Left lobe of liver (tissue), 2 donors: Measurements from ENCODE around the gene ZNF519. TPM values are rescaled to one million over a fixed set of nuclear protein-coding genes. Genes with fewer than 3 reads are reported as not detected.
"Not testable (repeated sequence)": the region's sequence is repeated elsewhere in the genome, so short reads cannot be mapped to it uniquely, and the experiment has no call there.

Experiments
- ATAC-seq: fragments of 200-7000 bp; cut with Tn5 transposase; one replicate; pipeline ENCODE4 v1.9.1; 2020; ENCODE audit warnings: mild to moderate bottlenecking, moderate library complexity
- DNase-seq: peaks from one replicate; pipeline ENCODE4 v3.0.0-alpha.2; 2020; ENCODE audit warnings: low spot score
- total RNA-seq: library from RNA; stranded (reverse); gene quantifications from one replicate; pipeline ENCODE4 v1.2.1, GENCODE V29; 2021
- donor health status: DM: no; HTN: no; CAD: no; lungs with moderate emphysema.
- donor health status: DM: no; HTN: yes; CAD: no.

The ZNF519 gene
- 1.2 TPM for total RNA-seq

DNA sequence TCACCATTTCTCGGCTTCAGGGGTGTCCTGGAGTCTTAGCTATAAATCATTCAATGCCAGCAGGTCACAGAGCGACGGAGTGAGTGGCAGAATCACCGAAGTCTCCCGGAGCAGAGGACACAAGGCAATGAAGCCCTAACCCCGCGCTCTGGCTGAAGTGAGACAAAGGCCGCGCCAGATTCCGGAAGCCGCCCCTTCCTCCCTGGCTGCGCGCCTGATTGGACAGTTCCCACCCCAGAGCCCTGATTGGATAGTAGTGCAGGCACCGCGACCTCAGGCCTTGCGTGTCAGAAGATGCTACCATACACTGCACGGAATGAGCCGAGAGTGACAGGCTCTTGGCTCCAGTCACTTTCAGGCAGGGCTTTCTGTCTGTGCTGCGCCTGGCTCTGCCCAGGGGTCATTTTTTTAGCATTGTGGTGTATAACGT lies at the start of gene ZNF519:
ZNF519 (minus strand) TSS at position 165 of the 430 bp plus-strand sequence; CDS start at position 7, 158 bp downstream.
- peak; percentile 99 for ATAC-seq
- peak; percentile 92 for DNase-seq

DNA sequence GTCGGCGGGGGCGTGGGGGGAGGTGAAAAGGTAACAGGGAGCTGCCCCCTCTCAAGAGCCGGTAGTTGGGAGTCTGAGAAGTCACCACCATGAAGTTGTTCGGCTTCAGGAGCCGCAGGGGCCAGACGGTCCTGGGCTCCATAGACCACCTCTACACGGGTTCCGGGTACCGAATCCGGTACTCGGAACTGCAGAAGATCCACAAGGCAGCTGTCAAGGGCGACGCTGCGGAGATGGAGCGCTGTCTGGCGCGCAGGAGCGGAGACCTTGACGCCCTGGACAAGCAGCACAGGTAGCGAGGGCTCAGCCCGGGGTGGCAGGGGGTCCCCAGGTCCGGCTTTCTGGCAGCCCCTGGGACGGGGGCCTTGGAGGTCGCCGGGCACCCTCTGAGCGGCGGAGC lies 47.1 kb upstream of the ZNF519 start:
- no peak for DNase-seq
- ATAC-seq: no peak

DNA sequence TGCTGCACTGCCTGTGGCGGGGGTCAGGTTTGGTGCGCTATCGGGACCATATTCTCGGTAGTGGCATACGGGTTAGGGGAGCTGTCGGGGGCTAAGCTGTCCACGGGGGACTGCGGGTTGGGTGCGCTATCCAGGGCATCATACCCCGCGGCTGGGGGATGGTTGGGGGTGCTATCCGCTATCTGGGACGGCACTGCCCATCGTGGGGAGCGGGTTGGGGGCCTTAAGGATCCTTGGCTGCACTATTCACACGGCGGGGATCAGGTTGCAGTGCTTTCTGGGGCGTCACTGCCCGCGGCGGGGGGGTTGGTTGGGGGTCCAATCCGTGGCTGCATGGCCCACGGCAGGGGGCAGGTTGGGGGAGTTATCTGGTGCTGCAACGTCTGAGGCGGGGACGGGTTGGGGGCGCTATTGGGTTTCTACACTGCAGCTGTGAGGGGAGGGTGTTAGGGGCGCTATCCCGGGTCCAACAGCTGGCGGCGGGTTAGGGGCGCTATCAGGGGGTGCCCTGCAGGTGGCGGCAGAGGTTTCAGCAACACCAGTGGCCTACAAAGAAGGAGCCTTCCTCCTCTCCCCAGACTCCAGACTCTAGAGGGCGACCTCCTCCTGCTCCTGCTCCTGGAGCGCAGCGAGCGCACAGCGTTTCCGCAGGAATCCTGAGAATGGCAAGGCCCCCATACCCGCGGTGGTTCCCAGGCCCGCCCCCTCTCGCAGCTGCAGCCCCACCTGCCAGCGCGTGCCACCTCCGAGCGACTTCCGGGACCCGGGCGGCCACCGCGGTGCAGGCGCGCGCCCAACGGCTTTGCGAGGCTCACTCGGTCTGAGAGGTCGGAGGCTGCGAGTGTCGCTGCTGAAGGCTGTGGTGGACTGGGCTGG lies 46.3 kb upstream of the ZNF519 start:
- peak; percentile 99 for ATAC-seq
- DNase-seq: peak; percentile 57

DNA sequence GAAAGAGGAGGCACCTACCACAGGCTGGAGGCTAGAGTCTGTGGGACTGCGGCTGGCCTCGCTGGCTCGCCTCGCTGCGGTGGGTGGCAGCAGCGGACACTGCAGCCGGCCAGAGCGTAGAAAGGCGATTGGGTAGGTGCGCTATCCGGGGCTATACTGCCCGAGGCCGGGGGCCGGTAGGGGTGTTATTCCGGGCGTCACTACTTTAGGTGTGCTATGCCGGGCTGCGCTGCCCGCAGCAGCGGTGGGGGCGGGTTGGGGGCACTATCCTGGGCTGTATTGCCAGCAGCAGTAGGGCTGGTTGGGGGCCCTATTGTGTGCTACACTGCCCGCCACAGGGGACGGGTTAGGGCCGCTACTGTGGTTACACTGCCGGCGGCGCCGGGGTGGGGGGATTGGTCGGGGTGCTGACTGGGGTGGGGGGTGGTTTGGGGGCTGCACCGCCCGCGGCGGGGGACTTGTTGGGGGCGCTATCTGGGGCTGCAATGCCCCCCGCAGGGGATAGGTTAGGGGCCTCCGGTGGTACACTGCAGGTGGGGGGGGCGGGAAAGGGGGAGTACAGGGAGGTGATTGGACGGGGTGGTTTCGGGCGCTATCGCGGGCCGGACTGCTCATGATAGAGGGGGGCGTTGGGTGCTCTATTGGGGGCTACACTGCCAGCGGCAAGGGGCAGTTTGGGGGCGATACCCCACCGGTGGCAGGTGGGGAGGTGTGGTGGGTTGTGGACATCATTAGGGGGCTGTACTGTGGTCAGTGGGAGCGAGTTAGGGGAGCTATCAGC lies 45.5 kb upstream of the ZNF519 start:
- ATAC-seq, DNase-seq: not testable (repeated sequence)

- ATAC-seq, DNase-seq: not testable (repeated sequence)
These were observed 43.2 kb upstream of the ZNF519 start for GRCh38 chr18:14175404-14175803.

DNA sequence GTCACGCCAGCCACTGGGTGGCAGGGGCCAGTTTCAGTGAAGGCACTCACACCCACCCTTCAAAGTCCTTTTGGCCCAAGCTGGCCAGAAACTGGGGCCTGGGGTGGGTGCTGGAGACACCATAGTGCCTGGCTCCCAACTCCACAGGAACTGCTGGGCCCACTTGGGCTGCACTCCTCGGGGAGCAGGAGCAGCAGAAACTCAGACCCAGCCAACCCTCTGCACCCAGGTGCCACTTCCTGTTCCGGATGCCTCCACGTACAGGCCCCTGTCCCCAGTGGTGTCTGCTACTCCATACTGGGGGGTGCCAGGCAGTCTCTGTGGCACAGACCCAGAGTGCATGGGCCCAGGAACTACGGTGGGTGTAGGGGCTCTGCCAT lies 42.5 kb upstream of the ZNF519 start:
- ATAC-seq (no peak), DNase-seq (no peak)

DNA sequence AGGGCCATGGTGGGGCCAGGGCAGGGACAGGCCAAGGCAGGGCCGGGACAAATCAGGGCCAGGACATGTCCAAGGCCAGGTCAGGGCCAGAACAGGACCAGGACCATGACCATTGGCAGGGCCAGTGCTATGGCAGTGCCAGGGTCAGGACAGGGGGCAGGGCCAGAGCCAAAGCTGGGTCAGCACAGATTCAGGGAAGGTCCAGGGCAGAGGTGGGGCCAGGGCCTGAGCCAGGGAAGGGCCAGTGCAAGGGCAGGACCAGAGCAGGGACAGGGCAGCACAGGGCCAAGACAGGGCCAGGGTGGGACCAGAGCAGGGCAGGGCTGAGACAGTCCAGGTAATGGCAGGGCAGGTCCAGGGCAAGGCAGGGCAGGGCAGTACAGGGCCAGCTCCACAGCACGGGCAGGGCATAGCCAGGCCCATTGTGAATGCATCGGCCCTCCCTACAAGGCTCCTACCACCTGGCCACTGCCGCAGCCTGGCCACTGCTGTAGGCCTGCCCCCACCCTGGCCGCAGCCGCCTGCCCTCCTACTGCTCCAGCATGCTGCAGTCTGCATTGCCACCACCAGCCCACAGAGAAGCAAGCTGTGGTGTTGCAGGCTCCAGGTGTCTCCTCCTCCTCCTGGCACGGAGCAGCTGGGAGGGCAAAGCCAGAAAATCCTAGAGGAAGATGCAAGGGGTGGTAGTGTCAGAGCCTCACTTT lies 41.9 kb upstream of the ZNF519 start:
- not testable (repeated sequence) for DNase-seq
- ATAC-seq: peak; percentile 3

- DNase-seq: not testable (repeated sequence)
- ATAC-seq: peak; percentile 71
These were observed 41.1 kb upstream of the ZNF519 start for GRCh38 chr18:14173116-14173951.

- not testable (repeated sequence) for ATAC-seq
These were observed 40.2 kb upstream of the ZNF519 start for GRCh38 chr18:14172142-14173115.

GRCh38 chr18:14171301-14172141 lies 39.3 kb upstream of the ZNF519 start:
- ATAC-seq, DNase-seq: not testable (repeated sequence)

More at GRCh38 chr18:14172142-14173115, 40.2 kb upstream of the ZNF519 start:
- not testable (repeated sequence) for DNase-seq

GRCh38 chr18:14170367-14171036 lies 38.3 kb upstream of the ZNF519 start:
- peak; percentile 43 for DNase-seq
- ATAC-seq: not testable (repeated sequence)

- DNase-seq: not testable (repeated sequence)
These were observed 30.7 kb upstream of the ZNF519 start for GRCh38 chr18:14162915-14163314.

GRCh38 chr18:14151564-14152113 lies 19.4 kb upstream of the ZNF519 start:
- not testable (repeated sequence) for ATAC-seq, DNase-seq

More at GRCh38 chr18:14162915-14163314, 30.7 kb upstream of the ZNF519 start:
- ATAC-seq: not testable (repeated sequence)

- not testable (repeated sequence) for ATAC-seq, DNase-seq
These were observed 18.5 kb upstream of the ZNF519 start for GRCh38 chr18:14150766-14151165.

- ATAC-seq, DNase-seq: not testable (repeated sequence)
These were observed 17.7 kb upstream of the ZNF519 start for GRCh38 chr18:14149916-14150420.

- ATAC-seq, DNase-seq: not testable (repeated sequence)
These were observed 17.1 kb upstream of the ZNF519 start for GRCh38 chr18:14149121-14149850.
